K562 treated with DMSO at 1 percent for 4 hours (cell line): ENCODE measurements around the gene MUC4. TPM values are rescaled to one million over a fixed set of nuclear protein-coding genes. Genes with fewer than 3 reads are reported as not detected.

Source experiments
- total RNA-seq: library from RNA; unstranded; fragments of 300-600 nt; gene quantifications from 2 replicates; pipeline ENCODE4 v1.2.3, GENCODE V29; 2022; ENCODE audit not compliant: insufficient read depth

Gene MUC4
- 0.59 and 1.2 TPM in 2 replicates for total RNA-seq

GRCh38 chr3:195811756-195812155 is at the start of gene MUC4:
MUC4 (minus strand) TSS chr3:195811929; CDS start chr3:195811817, 112 bp downstream.

DNA sequence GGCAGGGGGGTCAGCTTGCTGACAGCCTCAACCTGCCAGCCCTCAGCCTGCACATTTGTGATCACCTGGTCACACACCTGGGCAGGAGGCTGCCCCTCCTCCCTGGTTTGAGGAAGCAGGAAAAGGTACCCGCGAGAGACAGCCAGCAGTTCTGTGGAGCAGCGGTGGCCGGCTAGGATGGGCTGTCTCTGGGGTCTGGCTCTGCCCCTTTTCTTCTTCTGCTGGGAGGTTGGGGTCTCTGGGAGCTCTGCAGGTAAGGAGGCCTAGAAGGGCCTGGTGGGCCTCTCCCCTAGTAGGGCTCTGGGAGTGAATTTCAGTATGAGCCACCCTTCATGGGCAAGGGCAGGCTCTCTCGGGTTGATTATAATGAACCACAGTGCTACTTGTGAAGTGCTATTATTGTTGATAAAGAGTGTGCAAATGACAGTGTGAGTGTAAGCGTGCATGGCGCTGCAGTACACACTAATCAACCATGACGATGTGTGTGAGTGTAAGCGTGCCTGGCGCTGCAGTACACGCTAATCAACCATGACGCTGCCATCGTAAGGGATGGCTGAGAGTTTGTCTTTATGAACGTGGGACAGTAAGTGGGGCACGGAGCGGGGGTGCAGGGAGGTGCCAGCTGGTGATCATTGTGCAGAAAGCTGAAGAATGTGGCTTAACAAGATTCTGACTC is 90.8 kb downstream of the MUC4 start, which contains the start of gene MUC20:
Gene MUC20, plus strand, starts transcription at position 148 of the 676 bp plus-strand sequence. Its CDS starts 30 bp downstream, at position 178.

Other genes starting within 250 kb of the MUC4 start
- not detected in 2 replicates for gene APOD, start 228.0 kb downstream of the MUC4 start, total RNA-seq
- gene MUC20, start 91.0 kb downstream of the MUC4 start, total RNA-seq, result 1.8 and 2.3 TPM in 2 replicates
- 15.5 and 21.3 TPM in 2 replicates for gene TNK2, start 96.6 kb upstream of the MUC4 start, total RNA-seq